GM21423 (cell line): ENCODE results near the gene PRDX4.
"Not testable (repeated sequence)": the region's sequence is repeated elsewhere in the genome, so short reads cannot be mapped to it uniquely, and the experiment has no call there.

Experiments
- ATAC-seq: cut with Tn5 transposase; IDR thresholded peaks from one replicate; pipeline ENCODE4 v1.9.1; 2021; ENCODE audit warnings: mild to moderate bottlenecking, moderate library complexity; ENCODE audit not compliant: unreplicated experiment

PRDX4 gene

GRCh38 chrX:23670528-23670927, 3.2 kb downstream of the PRDX4 start:
- ATAC-seq = no peak

- ATAC-seq = no peak
Observed at GRCh38 chrX:23673108-23673507, 5.8 kb downstream of the PRDX4 start.

GRCh38 chrX:23676486-23676885, 9.2 kb downstream of the PRDX4 start:
- ATAC-seq = not testable (repeated sequence)

- no peak for ATAC-seq
Observed at GRCh38 chrX:23692166-23692565, 24.9 kb downstream of the PRDX4 start.

GRCh38 chrX:23694606-23695005, 27.3 kb downstream of the PRDX4 start:
- ATAC-seq = no peak

GRCh38 chrX:23699636-23700194, 32.4 kb downstream of the PRDX4 start:
- peak; percentile 84 for ATAC-seq

- no peak for ATAC-seq
Observed at GRCh38 chrX:23704673-23705206, 37.4 kb downstream of the PRDX4 start.

GRCh38 chrX:23705235-23705634, 37.9 kb downstream of the PRDX4 start:
- ATAC-seq = no peak

GRCh38 chrX:23720117-23720677, 52.9 kb downstream of the PRDX4 start:
- no peak for ATAC-seq

- ATAC-seq = no peak
Observed at GRCh38 chrX:23726191-23726590, 58.9 kb downstream of the PRDX4 start.

- no peak for ATAC-seq
Observed at GRCh38 chrX:23727206-23727605, 59.9 kb downstream of the PRDX4 start.

- no peak for ATAC-seq
Observed at GRCh38 chrX:23729214-23729613, 61.9 kb downstream of the PRDX4 start.

- no peak for ATAC-seq
Observed at GRCh38 chrX:23731951-23732350, 64.7 kb downstream of the PRDX4 start.

GRCh38 chrX:23732704-23733103, 65.4 kb downstream of the PRDX4 start:
- peak; percentile 82 for ATAC-seq
